DMS79 (cell line): ENCODE data around the gene TRIM45.
A peak's percentile ranks its signal among the peaks of the same experiment; 100 is the strongest.
"Not testable (repeated sequence)": the region's sequence is repeated elsewhere in the genome, so short reads cannot be mapped to it uniquely, and the experiment has no call there.

Experiments used
- DNase-seq: peaks from one replicate; lab custom pipeline; 2025; lab: John Stamatoyannopoulos, UW

The TRIM45 gene, protein sequence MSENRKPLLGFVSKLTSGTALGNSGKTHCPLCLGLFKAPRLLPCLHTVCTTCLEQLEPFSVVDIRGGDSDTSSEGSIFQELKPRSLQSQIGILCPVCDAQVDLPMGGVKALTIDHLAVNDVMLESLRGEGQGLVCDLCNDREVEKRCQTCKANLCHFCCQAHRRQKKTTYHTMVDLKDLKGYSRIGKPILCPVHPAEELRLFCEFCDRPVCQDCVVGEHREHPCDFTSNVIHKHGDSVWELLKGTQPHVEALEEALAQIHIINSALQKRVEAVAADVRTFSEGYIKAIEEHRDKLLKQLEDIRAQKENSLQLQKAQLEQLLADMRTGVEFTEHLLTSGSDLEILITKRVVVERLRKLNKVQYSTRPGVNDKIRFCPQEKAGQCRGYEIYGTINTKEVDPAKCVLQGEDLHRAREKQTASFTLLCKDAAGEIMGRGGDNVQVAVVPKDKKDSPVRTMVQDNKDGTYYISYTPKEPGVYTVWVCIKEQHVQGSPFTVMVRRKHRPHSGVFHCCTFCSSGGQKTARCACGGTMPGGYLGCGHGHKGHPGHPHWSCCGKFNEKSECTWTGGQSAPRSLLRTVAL

GRCh38 chr1:117121589-117122329, at the start of gene TRIM45:
Gene TRIM45, minus strand, starts transcription at chr1:117121749. Its CDS starts 548 bp downstream, at chr1:117121201.
- peak; percentile 90 for DNase-seq

DNA sequence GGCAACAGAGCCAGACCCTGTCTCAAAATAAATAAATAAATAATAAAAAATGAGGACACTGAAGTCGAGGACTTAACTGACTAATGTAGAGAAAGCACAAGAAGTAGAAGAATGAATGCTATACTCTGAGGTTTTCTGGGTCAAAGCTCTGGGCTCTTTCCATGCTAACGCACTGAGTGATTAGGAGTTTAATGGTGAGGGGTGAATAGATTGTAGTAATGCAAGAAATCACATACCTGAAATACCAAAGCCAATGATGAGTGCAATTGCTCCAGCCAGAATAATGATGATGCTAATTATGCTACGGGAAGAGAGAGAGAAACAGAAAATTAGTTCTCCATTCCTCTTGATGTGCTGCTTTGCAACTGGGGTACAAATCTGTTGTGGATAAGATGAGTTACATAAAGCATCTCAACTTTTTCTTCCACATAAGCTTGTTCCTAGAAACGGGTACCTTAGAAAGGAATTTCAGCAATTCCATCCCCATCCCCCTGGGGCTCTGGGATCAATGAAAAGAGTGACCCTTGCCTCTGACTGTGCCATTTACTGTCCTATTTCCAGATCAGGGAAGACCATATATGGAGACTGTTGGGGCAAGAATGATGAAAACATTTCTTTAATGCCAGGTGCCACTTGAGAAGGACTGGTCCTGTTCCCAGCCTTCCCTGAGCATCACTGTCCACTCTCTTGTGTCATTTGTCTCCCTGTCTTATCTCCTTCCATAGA, 48.5 kb upstream of the TRIM45 start:
- no peak for DNase-seq

- no peak for DNase-seq
Observed at GRCh38 chr1:117167402-117167801, 45.9 kb upstream of the TRIM45 start.

GRCh38 chr1:117166076-117166475, 44.5 kb upstream of the TRIM45 start:
- peak; percentile 16 for DNase-seq

GRCh38 chr1:117164209-117164608, 42.7 kb upstream of the TRIM45 start:
- no peak for DNase-seq

- DNase-seq: no peak
Observed at GRCh38 chr1:117162816-117163215, 41.3 kb upstream of the TRIM45 start.

DNA sequence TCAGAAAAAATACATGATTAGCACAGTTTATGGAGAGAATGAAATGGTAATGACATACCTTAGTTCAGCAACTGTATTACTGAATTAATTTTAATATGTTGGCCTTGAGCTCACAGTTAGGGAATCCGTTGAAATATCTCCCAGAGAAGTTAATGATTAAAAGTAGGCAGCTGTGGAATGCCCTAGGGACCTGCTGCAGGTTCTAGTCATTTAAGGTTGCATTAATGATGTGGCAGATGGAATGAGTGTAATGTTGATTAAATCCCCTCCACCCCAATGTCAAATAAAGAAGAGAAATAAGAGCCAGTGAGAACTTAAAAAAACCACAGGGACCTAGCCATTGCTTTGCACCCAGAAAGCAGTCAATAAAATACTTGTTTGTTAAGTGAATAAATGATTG, 40.3 kb upstream of the TRIM45 start:
- no peak for DNase-seq

- not testable (repeated sequence) for DNase-seq
Observed at GRCh38 chr1:117151305-117151704, 29.8 kb upstream of the TRIM45 start.

DNA sequence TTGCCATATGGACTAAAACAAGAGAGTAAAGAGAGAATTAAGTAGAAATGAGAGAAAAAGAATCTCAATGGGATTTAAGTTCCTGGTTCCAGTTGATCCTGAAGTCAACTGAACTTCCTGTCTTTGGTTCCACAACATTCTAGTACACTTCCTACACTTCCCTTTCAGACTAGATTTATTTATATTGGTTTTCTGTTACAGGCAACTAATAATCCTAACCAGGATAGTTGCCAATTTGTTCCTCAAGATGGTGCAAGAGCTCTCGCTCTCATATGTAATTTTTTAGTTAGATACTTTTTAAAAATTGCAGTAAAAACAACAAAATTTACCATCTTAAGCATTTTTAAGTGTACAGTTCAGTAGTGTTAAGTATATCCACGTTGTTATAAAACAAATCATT, 28.8 kb upstream of the TRIM45 start:
- DNase-seq: no peak

DNA sequence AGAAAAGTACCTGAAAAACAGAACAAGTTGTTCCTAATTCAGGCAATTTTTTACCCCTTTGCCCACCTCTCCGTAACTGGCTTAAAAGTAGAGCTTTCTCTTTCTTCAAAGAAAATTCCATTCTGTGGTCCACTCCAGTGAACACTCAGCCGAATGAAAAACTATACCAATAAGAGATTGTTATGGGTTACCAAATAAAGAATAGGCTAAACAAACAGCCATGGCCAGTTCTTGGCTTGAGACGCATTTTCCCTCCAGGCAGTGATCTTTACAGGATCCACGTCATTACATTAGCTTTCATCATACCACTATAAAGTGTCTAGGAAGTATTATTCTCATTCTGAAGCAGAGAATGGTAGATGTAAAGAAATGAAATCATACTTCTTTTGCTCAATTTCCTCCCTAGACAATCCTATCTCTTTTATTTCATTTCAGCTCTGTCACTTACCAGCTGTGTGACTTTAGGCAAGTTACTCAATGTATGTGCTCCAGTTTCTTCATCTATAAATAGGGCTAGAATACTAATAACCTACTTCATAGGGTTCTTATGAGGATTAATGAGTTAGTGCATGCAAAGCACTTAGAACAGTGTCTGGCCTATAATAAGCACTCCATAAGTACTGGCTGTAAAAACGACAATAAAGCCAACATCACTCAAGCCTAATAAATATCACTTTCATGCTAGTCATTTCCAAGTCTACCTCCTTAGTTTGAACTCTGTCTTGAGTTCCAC, 26.5 kb upstream of the TRIM45 start:
- DNase-seq: peak; percentile 56

DNA sequence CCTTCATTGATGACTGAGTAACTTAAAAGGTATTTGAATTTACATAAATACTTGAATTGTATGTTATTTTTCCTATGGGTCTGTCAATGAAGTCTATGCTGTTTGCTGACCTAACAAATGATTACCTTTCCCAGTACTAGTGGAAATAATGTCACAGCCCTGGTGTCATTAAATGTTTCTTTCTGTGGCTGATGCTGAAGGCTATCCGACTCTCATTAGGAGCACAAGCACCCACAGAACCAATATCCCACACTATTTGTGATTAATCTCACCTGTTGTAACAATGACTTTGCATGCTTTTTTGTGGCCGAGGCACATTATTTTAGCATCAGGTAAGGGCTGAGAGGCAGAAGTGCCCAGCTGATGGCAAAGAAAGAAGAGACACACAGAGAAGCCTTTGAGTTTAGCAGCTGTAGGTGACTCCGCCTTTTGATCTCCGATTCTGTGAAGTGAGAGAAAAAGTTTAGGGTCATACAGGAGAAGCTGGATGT, 25.8 kb upstream of the TRIM45 start:
- no peak for DNase-seq

DNA sequence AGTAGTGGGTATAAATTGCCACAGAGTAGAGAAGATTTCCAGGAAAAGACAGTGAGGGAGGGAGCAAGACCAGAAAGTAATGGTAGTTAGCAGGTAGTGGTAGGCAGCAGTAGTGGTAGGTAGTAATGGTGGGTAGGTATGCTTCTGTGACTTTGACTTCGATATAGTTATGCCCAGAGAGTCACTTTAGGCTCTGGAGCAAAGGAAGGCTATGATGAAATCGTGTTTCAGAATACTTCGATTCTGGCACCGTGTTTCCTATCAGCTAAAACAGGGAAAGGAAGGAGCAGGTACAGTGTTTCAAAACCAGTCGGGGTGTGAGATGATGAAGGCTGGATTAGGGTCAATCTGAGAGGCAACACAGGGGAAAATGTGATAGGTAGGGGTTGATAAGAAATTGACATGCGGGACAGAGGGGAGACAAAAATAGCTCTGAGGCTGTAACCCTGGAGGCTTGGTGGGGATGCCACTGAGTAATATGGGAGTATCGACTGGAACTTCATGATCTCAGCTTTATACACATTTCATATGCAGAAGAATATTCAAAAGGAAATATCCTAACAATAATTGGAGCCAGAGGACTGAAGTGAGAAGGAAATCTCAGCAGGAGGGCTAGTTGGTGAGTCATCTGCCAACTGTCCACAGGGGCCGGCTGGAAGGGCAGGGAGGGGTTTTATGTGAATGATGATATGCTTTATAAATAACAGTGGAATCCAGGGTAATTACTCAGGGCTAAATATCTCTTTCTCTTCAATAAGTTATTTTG, 25.2 kb upstream of the TRIM45 start:
- no peak for DNase-seq

- no peak for DNase-seq
Observed at GRCh38 chr1:117146072-117146471, 24.5 kb upstream of the TRIM45 start.

DNA sequence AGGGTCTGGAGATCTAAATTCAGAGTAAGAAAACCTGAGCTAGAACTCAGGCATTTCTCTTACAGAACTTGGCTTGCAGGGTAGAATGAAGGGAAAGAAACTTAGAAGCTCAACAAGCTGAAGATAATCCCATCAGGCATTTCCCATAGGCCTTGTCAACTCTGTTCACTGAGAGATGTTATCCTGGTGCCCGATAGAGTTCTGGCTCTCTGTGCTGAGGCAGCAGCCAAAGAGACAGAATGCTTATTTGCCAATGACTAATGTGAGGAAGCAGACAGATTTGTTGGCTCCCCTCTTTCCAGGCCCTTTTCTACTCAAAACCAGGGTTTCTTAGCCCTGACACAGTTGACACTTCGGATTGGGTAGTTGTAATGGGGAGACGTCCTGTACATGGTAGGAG, 22.3 kb upstream of the TRIM45 start:
- DNase-seq: no peak

DNA sequence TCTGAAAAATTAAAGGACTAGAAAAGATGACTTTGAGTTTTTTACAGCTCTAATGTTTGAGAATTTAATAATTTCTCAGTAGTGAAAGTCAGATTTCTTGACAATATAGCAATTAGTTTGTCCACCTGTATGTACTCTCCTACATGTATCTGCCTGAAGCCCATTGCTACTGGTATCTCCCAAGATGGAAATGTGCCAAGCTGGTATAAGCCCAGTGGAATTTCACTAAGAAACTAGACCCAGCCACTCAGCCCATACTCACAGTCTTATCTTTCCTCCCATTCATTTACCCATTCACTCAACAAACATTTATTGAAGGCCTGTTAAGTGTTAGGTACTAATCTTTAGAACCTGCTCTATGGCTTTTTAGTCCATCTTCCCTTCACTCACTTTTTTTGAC, 21.6 kb upstream of the TRIM45 start:
- no peak for DNase-seq

GRCh38 chr1:117142200-117142599, 20.7 kb upstream of the TRIM45 start:
- no peak for DNase-seq

DNA sequence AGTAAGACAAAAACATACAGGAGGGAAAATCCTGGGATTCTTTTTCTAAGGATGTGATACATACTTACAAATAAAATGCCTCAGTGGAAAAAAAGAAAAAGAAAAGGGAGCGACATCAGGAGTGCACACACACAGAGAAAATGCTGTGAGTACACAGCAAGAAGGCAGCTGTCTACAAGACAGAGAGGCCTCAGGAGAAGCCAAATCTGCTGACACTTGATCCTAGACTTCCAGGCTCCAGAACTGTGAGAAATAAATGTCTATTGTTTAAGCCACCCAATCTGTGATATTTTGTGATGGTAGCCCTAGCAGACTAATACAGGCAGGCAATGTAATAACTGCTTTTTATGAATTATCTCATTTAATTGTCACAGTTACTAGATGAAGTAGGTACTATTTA, 17.0 kb upstream of the TRIM45 start:
- DNase-seq: no peak

DNA sequence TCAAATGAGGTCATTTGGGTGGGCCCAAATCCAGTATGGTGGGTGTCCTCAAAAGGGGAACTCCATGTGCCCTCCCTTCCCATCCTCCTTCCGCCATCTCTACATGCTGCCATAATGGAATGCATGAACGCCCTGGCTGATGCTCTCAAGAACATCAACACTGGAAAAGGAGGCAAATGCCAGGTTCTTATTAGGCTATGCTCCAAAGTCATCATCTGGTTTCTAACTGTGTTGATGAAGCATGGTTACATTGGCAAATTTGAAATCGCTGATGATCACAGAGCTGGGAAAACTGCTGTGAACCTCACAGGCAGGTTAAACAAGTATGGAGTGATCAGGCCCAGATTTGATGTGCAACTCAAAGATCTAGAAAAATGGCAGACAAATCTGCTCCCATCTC, 16.6 kb upstream of the TRIM45 start:
- DNase-seq: no peak

DNA sequence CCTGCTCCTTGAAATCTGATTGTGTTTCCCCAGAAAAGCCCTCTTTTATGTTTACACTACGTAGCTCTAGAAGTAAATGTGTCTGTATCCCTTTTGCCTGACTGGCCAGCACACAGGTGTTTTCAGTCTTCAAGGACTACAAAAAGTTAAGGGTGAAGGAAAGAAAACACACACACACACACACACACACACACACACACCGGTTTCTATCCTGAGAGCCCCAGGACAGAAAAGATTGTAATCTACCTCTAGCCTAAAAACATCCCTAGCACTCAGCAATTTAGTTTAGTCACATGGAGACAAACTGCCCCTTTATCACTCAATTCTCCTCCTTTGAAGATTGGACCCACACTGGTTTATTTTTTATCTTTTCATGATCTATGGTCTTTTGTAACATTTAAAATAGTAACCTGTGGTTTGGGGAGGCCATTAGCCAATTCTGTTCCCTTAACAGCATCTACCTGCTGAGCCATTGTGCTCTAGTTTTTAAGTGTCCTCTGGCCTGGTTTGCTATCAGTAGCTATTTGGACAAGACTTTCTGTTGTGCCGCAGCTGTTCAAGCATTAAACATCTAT, 15.8 kb upstream of the TRIM45 start:
- no peak for DNase-seq

DNA sequence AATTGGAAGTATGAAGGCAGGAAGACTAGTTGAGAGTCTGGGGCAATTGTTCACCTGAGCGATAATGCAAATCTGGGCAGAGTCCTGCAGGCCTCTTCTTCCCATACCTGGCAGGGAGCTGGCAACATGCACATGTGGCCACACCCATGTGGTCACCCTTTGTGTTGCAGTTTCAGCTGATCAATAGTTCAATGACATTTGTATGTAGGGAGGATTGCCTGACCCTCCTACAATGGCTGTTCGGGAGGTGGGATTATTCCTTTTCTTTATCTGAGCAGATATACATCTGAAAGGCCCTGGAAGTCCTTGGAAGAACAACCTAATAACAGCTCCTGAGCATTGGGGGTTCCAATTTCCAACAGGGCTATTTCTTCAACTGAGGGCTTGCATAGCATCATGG, 15.2 kb upstream of the TRIM45 start:
- DNase-seq: no peak
